NCI-H2227 (cell line): Measurements from ENCODE around the gene PM20D1.

ENCODE experiments used
- DNase-seq: peaks from one replicate; lab custom pipeline; 2025; ENCODE audit not compliant: unreplicated experiment; lab: John Stamatoyannopoulos, UW

Gene PM20D1

DNA sequence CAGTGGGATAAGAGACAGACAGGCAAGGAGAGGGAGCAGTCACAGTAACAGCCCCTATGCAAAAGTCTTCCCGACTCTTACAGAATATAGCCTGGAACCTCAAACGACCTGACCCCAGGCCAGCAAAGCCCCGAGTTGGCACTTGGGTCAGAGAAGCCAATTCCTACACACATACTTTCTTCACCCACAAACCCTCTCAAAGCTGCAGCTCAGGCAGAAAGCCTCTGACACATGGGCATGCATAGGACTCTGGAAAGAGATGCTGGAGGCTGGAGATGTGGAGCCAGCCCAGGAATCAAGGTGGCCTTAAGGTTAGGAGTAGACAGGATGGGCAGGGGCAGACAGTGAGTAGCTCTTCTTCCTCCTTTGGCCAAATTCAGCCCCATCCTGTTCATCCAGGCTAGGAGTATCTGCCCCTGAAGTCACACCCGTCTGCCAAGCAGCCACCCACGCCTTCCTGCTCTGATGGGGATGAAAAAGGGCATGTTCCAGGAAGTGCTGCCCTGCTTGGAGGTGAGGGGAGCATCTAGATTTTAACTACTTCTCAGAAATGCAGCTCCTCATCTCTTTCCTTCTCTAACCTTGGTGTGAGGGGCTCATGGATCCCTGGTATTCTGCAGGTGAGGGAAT is 44.7 kb downstream of the PM20D1 start:
- DNase-seq, result no peak

DNA sequence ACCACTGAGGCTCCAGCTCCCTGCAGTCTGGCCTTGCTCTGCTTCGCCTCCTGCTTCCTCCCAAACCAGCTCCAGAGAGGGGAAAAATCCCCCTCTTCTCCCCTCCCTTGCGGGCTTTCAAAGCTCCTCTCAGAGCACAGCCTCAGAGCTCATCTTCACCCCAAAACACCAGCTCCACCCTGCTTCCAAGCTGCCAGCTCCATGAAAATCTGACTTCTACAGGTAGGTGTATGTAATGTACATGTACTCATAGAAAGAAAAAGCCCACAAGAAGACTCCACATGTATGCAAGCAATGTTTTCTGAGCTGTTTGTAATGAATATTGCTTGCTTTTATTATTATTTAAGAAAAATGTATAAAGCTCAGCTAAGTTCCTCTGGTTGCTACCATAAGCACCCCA is 45.3 kb downstream of the PM20D1 start:
- no peak for DNase-seq

DNA sequence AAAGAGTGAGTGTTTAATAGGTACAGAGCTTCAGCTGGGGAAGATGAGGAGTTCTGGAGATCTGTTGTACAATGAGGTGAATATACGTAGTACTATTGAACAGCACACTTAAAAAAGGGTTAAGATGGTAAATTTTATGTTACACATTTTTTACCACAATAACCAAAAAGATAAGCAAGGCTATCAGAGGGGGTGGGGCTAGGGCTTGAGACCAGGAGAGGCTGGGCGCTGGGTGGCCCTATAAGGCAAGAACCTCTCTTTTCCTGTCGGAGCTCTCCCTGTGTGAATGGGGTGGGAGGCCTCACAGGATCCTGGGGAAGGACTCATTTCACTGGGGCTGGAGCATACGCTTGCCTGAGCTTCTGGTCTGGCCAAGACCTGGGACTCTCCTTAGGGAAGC is 45.9 kb downstream of the PM20D1 start:
- no peak for DNase-seq

DNA sequence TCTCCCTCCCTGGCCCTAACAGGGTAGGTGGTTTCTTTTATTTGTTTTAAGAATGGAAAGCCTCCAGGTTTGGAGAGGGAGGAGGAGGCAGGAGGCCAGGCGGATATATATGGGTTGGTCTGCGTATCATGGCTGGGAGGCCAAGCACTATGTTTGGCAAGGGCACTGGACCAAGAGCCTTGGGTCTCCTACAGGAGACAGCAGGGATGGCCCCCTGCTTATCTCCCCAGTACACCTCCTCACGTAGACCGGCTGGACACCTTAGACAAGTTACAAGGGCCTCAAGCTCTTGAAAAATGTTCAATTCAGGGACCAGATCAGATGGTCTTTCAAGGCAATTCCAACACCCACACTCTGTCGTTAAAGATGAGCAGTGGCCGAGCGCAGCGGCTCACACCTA is 47.9 kb downstream of the PM20D1 start:
- no peak for DNase-seq

DNA sequence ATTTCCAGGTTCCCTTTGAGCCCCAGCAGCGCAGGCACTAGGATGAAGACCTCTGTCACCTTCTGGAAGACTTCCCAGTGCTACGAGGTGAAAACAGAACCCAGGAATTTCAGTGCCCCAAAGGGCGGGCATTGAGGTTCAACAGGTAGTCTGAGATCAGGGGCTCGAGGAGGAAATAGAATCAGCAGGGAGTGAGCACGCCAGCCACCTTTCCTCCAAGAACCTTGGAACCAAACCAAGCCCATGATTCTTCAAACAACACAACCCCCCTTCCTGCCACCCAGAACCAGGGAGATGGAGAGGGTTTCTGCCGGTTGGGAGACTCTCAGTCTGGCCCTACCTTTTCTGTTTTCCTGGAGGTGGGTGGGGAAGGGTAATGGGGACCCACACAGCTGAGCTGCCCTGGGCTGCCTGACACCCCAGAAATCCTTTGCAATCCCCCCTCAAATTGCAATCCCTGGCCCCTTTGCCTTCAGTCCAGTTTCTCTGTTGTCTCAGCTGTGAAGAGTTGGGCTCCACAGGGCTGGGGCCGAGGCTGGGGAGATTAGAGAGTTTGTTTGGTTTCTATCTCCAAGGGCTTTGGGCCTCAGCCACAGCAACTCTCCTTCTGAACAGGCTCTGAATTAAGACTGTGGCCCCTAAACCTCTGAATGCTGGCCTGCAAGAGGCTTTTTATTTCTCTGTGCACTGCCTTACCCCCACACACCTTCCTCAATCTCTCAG is 48.8 kb downstream of the PM20D1 start:
- DNase-seq, result no peak

DNA sequence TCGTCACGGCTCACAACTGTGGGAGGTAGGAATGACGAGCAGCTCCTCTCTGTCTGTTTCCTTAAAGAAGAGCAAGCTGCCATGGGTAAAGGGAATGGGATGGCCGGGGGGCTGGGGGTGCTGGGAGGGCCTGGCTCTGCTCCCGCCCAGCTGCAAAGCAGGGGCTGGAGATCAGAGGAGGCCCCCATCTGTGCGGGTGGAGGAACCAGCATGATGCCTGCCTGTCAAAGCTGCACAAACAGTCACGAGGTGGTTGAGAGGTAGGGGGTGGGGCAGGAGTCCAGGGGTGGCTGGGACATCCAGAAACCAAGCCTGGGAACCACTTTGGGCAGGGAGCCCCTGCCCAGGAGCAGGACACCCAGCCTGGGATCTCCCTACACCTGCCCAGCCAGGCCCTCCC is 49.5 kb downstream of the PM20D1 start:
- DNase-seq, result no peak

DNA sequence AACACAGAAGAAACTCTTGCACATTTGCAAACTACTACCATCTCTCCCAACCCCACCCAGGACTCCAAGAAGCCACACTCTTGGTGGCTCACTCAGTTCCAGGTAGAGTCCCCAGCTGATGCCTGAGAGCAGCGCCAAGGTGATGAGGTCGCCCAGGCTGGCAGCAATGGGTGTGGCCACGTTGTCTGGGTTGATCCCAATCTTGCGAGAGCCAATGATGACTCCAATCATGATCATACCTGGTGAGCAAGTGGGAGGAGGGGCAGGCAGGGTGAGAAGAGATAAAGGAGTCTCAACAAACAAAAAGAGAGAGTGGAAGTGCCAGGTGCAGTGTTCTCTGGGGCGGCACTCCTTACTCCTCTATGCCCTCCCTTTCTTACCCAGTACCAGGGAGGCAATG is 51.4 kb downstream of the PM20D1 start:
- DNase-seq, result no peak

DNA sequence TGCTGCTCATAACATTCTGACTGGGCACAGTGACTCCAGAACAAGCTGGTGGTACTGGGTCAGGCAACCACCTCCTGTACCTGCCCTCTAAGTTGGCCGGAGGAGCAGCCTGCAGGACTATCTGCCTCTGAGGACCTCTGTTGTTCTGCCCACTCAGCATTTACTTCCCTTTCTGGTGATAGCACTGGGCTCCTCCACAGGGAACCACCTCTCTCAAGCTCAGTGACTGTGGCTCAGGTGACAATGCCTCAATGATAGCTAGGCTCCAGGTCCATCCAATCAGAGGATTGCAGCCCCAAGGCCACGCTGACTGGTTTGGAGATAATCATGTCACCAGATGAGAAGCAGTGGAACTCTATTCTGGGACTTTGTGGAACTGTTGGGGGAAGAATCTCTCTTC is 52.8 kb downstream of the PM20D1 start:
- no peak for DNase-seq

DNA sequence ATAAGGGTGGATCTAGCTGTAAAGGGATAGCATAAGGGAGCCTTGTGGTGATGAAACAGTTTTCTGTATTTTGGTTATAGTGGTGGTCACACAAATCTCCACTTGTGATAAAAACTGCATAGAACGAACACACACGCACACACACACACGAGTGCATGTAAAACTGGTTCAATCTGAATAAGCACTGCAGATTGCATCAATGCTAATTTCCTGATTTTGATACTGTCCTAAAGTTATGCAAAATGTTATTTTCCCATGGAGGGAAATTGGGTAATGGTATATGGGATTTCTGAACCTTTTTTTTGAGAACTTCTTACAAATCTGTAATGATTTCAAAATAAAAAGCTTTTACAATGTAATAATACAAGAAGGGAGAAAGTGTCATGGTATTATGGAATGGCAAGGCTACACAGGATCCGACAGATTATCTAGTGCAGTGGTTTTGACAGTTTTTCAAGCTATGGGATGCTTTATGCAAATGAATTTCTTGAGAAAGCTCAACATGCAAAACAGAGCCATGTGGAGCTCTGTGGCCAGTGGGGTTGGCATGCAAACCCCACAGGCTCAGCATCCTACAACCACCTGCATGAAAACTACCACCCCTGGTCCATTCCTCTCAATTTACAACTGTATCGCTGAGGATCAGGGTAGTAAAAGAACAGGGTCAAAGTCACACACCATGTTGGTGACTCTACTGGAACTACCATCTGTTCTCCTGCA is 55.8 kb downstream of the PM20D1 start:
- no peak for DNase-seq

DNA sequence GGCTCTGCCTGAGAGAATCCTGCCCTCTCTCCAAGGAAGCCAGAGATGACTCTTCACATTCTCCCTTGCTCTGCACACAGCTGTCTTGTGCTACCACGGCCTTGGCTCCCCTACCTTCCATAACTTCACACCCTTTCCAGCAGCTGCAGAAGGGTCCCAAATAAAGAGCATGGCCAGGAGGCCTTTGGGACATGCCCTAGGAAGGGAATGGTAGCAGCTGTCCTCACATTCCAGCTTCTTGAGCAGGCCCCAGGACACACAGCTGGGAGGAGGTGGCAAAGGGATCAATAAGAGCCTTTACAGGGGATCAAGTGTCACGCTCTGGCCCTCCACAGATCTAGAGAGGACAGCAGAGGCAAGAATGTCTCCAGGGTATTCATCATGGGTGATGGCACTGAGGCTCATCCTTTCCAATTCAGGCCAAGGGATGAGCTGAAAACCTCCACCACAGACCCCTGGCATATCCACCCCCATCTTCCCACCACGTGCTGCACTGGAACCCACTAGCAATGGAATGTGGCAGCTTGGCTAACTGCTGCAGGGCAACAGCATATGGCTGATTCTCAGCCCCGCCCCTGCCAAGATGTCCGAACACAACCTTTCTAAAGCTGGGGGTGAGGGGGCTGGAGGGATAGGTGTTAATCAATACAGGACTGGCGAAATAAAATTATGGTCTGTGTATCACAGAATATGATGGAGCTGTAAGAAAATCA is 56.8 kb downstream of the PM20D1 start:
- no peak for DNase-seq

DNA sequence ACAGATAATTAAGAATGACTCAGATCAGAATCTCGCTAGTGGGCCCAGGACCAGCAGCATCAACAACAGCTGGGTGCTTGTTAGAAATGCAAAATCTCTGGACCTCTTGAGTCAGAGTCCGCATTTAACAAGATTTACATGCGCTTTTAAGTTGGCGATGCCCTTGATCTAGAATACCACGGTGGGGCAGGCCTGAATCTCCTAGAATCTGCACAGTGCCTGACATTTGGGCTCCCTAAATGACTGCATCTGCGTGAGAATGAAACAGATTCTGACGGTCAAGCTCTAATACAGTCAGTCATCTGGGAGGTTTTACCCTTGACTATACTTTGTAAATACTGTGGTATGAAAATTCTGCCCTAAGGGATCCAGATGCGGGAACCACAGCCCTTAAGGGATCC is 57.5 kb downstream of the PM20D1 start:
- no peak for DNase-seq

DNA sequence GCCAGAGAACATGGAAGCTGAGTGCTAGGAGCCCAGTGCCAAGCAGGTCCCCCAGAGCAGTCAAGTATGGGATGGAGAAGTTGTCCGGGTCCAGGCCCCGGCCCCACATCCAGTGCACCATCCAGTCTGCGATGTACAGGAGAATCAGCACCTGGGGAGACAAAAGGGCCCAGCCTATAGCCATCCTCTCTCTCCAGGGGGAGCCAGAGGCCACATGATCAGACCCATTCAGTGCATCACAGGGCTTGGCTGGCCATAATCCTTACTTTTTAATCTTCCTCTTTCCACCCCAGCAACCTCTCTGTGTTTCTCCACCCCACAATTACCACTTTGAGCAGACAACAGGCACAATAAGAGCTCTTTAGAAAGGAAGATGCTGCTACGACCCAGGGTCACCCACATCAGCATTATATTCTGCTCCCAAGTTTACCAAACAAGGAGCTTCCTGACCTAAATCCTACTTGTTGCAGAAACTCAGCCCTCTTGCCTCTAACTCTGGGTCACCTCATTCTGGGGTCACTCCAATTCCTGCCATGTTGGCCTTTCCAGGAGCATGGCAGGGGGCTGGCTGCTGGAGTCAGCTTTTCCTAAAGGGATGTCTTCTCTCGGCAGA is 58.3 kb downstream of the PM20D1 start:
- peak; percentile 70 for DNase-seq

DNA sequence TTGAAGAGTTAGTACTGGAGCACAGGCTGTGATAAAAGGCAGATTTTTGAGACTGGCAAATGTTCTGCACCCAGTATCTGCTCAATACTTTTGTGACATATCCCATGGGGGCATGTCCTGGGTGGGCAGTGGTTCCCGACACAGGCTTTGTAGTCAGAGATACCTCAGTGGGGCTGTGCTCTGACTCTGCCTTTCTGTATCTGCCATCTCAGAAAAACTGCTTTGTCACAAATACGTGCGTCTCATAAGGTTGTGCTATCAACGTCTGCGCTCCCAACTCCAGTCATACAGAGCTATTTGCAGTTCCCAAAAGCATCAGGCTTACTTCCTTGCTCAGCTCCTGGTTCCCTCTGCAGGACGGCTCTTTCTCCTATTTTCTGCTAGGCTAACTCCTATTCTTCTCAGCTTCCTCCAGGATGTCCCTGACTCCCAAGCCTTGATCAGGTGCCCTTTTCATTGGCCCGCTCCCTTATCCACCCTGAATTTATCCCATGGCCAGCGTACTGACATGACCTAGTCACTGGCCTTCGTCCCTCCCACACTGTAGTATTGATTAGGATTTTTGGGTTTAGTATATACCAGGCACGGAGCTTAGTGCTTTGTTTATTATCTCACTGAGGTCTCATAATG is 62.5 kb downstream of the PM20D1 start:
- DNase-seq, result no peak

DNA sequence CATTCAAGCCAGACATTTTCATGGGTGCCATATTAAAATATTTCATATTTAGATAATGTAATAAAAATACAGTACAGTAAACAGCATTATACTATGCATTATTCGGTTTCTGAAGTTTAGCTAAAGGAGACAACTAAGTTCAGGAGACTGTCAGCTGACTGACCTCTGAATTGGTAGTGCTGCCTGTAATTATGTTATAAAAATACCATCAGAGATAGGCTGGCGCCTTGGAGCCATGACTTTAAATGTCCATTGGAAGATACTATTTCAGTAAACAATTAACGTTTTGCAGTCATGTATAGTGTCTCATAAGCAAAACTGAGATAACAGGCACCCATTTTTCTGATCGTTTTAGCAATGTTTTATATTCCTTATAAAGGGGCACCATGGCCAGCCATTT is 63.3 kb downstream of the PM20D1 start:
- no peak for DNase-seq

DNA sequence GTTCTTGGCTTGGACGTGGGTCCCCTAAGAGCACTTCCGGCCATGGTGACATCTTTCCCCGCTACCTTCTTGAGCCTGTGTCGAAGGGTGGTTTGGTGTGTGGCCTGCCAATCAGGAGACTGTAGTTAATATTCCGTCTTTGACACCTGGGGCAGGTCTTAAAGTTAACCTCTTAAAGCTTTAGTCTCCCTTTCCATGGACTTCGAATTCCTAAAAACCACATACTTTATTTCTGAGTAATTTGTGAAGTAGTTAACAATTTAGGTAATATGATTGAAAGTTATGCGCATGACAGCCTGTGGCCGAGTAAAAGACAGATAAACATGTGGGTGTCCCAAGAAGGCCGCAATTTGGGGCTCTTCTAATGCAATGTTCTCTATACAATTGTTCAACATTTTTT is 64.5 kb downstream of the PM20D1 start:
- no peak for DNase-seq

DNA sequence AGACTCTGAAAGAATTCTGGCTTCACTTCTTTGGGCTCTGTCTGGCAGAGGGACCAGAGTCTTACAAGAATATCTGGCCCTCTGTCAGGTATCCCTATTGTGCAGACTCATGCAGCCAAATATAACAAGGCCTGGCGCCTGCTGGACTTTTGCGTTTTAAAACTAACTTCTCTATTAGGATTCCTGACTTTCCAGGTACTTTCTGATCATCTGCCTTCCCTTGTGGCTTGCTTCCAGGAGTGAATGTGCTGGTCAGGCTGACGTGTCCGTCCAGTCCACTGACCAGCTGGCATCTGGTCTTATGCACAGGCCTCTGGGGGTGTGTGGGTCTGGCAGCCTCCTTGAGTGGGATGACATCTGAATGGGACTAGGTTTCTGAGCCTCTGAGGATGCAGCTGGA is 66.0 kb downstream of the PM20D1 start:
- DNase-seq, result no peak

DNA sequence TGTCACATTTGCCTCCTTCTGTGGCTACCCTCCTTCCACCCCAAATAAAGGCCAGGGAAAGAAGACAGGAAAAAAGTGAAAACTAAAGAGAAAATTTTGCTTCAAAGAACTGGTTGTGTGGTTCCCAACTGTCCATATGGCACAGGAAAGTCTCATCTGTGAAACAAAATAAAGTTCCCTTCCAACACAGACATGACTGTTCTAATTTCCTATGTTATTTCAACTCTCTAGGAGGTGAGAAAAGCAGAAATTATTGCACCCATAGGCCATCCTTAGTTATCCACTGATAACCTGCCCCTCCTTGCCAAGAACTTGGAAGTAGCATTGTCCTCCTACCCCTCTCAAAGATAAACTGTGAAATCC is 66.5 kb downstream of the PM20D1 start:
- DNase-seq, result no peak

DNA sequence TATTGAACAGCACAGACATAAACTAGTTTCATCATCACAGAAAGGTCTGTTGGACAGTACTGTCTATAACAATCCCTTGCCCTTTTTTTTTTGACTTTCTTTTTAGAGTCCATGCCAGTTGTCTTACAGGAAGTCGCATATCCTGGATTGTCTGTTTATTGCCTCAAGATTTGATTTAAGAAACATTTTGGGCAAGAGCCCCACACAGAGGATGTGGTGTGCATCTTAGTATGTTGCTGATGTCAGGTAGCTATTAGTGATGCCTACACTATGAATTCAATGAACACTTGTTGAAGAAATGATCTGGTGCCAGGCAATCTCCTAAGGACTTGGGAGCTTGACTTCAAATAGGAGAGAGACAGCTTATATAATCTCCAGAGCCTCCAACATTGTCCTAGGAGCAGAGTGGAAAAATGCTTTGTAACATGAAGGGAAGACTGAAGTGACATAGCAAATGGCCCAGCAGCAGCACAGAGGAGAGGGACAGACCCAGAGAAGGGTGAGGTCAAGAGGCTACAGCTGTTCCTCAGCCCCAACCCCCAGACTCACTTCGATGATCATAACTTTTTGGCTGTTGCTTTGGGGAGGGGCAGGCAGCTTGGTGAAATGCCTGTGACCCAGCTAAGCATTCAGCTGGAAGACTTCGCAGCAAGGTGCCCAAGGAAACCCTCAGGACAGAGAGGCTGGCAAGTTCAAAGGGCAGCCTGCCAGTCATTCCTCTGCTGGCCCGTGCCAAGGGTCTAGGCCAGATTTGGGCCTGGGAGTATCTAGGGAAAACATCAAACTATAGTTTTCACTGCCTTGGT is 67.1 kb downstream of the PM20D1 start:
- no peak for DNase-seq

DNA sequence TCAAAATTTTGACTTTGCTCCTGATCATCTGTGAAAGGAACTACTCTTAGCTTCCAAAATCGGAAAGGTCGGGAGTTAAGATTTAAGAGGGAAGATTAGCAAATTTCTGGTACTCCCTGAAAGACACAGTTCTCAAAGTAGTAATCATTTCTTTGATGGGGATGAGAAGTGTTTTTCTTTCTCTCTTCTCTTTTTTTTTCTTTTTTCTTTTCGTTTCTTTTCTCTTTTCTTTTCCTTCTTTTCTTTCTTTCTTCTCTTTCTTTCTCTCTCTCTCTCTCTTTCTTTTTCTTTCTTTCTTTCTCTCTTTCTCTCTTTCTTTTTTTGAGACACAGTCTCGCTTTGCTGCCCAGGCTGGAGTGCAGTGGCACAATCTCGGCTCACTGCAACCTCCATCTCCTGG is 69.6 kb downstream of the PM20D1 start:
- DNase-seq, result no peak
